B cell (primary cell): ENCODE data around the gene TSPO. TPM values are rescaled to one million over a fixed set of nuclear protein-coding genes. Genes with fewer than 3 reads are reported as not detected.

Source experiments
- ATAC-seq: fragments of 200-7000 bp; cut with Tn5 transposase; one replicate; pipeline ENCODE4 v1.10.0; 2021; ENCODE audit warnings: low read depth, mild to moderate bottlenecking, moderate number of reproducible peaks, moderate library complexity
- CTCF ChIA-PET: fragments of 350-600 bp; sonication (Branson Sonifier 250); formaldehyde crosslinking; loops from one replicate; lab custom pipeline; 2021; ENCODE audit warnings: antibody characterized with exemption, inconsistent platforms; lab: Charles Lee
- POLR2A ChIA-PET: fragments of 350-600 bp; sonication (Branson Sonifier 250); formaldehyde crosslinking; loops from one replicate; lab custom pipeline; 2021; ENCODE audit warnings: antibody characterized with exemption; lab: Charles Lee
- DNase-seq: peaks from one replicate; pipeline ENCODE4 v3.0.0; 2013
- H2AFZ ChIP-seq: 2 replicates; pipeline ENCODE4 v1.6.1; 2012; ENCODE audit warnings: mild to moderate bottlenecking, low read depth, low read length; ENCODE audit not compliant: insufficient read depth, poor library complexity, severe bottlenecking
- H3K27ac ChIP-seq, 2 donors: 1 replicate in 1 of 2; 2 replicates in 1 of 2; pipeline ENCODE4 v1.5.1; 2012 to 2013; ENCODE audit warnings: low read length in 2 of 2, mild to moderate bottlenecking in 2 of 2, moderate library complexity in 1 of 2
- H3K27me3 ChIP-seq, 4 experiments: fragments of 200-600 bp in 1 of 4; sonication (generic) in 1 of 4; replicated peaks in 1 of 4; 1 replicate in 2 of 4; 2 replicates in 2 of 4; pipeline versions ENCODE4 v1.6.1 to v1.7.0; 2013 to 2016; ENCODE audit warnings: low read length in 3 of 4, mild to moderate bottlenecking in 2 of 4, mixed read lengths in 1 of 4, moderate library complexity in 1 of 4; ENCODE audit not compliant: insufficient read depth in 4 of 4, control insufficient read depth in 3 of 4; ENCODE audit errors: control extremely low read depth in 1 of 4
- H3K36me3 ChIP-seq, 2 experiments: replicated peaks in 1 of 2; 1 replicate in 1 of 2; 2 replicates in 1 of 2; pipeline versions ENCODE4 v1.6.1 to v1.7.1; 2013; ENCODE audit warnings: low read length in 1 of 2; ENCODE audit not compliant: insufficient read depth in 2 of 2, control insufficient read depth in 1 of 2; ENCODE audit errors: control extremely low read depth in 1 of 2, extremely low read depth in 1 of 2
- H3K4me1 ChIP-seq, 2 donors: fragments of 200-600 bp in 1 of 2; sonication (generic) in 1 of 2; 1 replicate in 1 of 2; 2 replicates in 1 of 2; pipeline versions ENCODE4 v1.5.1 to v1.6.1; 2013 to 2017; ENCODE audit warnings: low read length in 2 of 2; ENCODE audit not compliant: control insufficient read depth in 2 of 2, insufficient read depth in 2 of 2
- H3K4me2 ChIP-seq: replicated peaks from 2 replicates; pipeline ENCODE3; 2012; ENCODE audit warnings: mild to moderate bottlenecking, low read depth, low read length; ENCODE audit not compliant: poor library complexity, severe bottlenecking
- H3K4me3 ChIP-seq, 5 experiments: fragments of 200-600 bp in 1 of 5; sonication (generic) in 1 of 5; 1 replicate in 3 of 5; 2 replicates in 2 of 5; pipeline versions ENCODE4 v1.5.1 to v1.7.0; 2011 to 2016; ENCODE audit warnings: low read length in 4 of 5, mild to moderate bottlenecking in 4 of 5, low read depth in 2 of 5, control low read depth in 1 of 5, moderate library complexity in 1 of 5; ENCODE audit not compliant: insufficient read depth in 1 of 5; ENCODE audit errors: control extremely low read depth in 1 of 5, extremely low read depth in 1 of 5
- H3K79me2 ChIP-seq: fragments of 200-600 bp; sonication (generic); one replicate; pipeline ENCODE4 v1.6.0; 2016; ENCODE audit warnings: low read length; ENCODE audit not compliant: control insufficient read depth, insufficient read depth
- H3K9ac ChIP-seq: fragments of 200-600 bp; sonication (generic); 2 replicates; pipeline ENCODE4 v1.6.1; 2017; ENCODE audit warnings: mild to moderate bottlenecking, low read length, moderate library complexity
- H3K9me3 ChIP-seq, 3 donors: one replicate each; pipeline versions ENCODE4 v1.6.1 to v1.7.1; 2013; ENCODE audit warnings: low read length in 2 of 3; ENCODE audit not compliant: control insufficient read depth in 2 of 3, insufficient read depth in 1 of 3; ENCODE audit errors: control extremely low read depth in 1 of 3
- H4K20me1 ChIP-seq: 2 replicates; pipeline ENCODE4 v1.6.0; 2012; ENCODE audit warnings: mild to moderate bottlenecking, low read length; ENCODE audit not compliant: insufficient read depth, control insufficient read depth, poor library complexity, severe bottlenecking
- H3K27ac Mint-ChIP-seq: one replicate; pipeline ENCODE4 v1.8.0; 2021; ENCODE audit warnings: mixed read lengths
- H3K27me3 Mint-ChIP-seq: one replicate; pipeline ENCODE4 v1.8.0; 2021; ENCODE audit warnings: mixed read lengths
- H3K4me1 Mint-ChIP-seq: one replicate; pipeline ENCODE4 v1.8.0; 2021; ENCODE audit warnings: mixed read lengths
- H3K4me3 Mint-ChIP-seq: one replicate; pipeline ENCODE4 v1.8.0; 2021; ENCODE audit warnings: mixed read lengths
- H3K9me3 Mint-ChIP-seq: one replicate; pipeline ENCODE4 v1.8.0; 2022; ENCODE audit warnings: mixed read lengths; ENCODE audit not compliant: insufficient read depth
- CTCF ChIP-seq: fragments of 200-600 bp; IDR thresholded peaks from one replicate; pipeline ENCODE4 v1.8.0; 2022; ENCODE audit warnings: antibody characterized with exemption, mild to moderate bottlenecking
- EZH2 ChIP-seq: IDR thresholded peaks from 2 replicates; pipeline ENCODE4 v1.6.1; 2012; ENCODE audit warnings: borderline replicate concordance, low read depth, mild to moderate bottlenecking, moderate library complexity, low read length; ENCODE audit not compliant: insufficient read depth, poor library complexity, severe bottlenecking
- WGBS: methylation state at CpG from one replicate; pipeline ENCODE4 v1.1.5; 2013; ENCODE audit warnings: missing lambda C conversion rate; ENCODE audit not compliant: insufficient coverage; 5-methylcytosine and 5-hydroxymethylcytosine counted together
- intact Hi-C: fragments of 100-400 bp; cut with micrococcal nuclease; formaldehyde crosslinking; loops from one replicate; pipeline ENCODE4 v1.10.0; 2022
- polyA plus RNA-seq: library from polyadenylated mRNA; depleted of rRNA; stranded (reverse); fragments of >200 nt; gene quantifications from 2 replicates; pipeline ENCODE4 v1.2.3, GENCODE V29; 2012
- total RNA-seq, 2 donors: library from RNA; stranded (reverse); fragments of 120-200 nt in 1 of 2; gene quantifications; 1 replicate in 1 of 2; 2 replicates in 1 of 2; pipeline versions ENCODE4 v1.2.3 to v1.2.4, GENCODE V29; 2013 to 2022

TSPO gene
- total and polyA plus RNA-seq, 2 donors (not counting 1 experiment from before 2014, with no cell fraction given) = 54.9 to 94.2 TPM

- ChIA-PET CTCF (interaction anchor here (1.2 kb wide), 2 partner anchors 17 to 38 kb away, joined by 3 to 4 read pairs; no protein-coding TSS in a partner anchor), POLR2A (interaction anchor here (0.6 to 1.5 kb wide), 6 partner anchors 35 to 791 kb away, joined by 3 to 4 read pairs (median 3); partner anchors contain the start of genes MCAT and TSPO)
- Histone ChIP-seq H4K20me1 (peaks cover 12% of the 10 kb centered on the region), H3K9me3 (peaks cover 1 to 9% (median 3%) of the 10 kb centered on the region in 3 donors), H3K9ac (peak within 1 kb of the TSS; percentile 75), H3K4me1 (peaks cover 14 to 19% of the 10 kb centered on the region in 2 donors), H3K79me2 (peaks cover 26% of the 10 kb centered on the region), H3K27ac (peak within 1 kb of the TSS; percentile 95 to 98), H2AFZ (peak within 1 kb of the TSS; percentile 88), H3K27me3 (peaks cover 0 to 11% (median 0%) of the 10 kb centered on the region in 4 experiments), H3K4me2 (peak within 1 kb of the TSS; percentile 86), H3K36me3 (peaks cover 0 to 4% of the 10 kb centered on the region in 2 experiments), H3K4me3 (peak within 1 kb of the TSS; percentile 58 to 71 (median 61))
- intact Hi-C loops = loop anchor here (1.0 to 5.0 kb wide), 3 partner anchors 34 to 771 kb away; partner anchors contain the start of gene SAMM50
- Mint-ChIP-seq H3K9me3 (peaks cover 2% of the 10 kb centered on the region), H3K4me1 (peaks cover 18% of the 10 kb centered on the region), H3K27me3 (peaks cover 3% of the 10 kb centered on the region), H3K4me3 (peak within 1 kb of the TSS; percentile 88), H3K27ac (peak within 1 kb of the TSS; percentile 96)
- ATAC-seq (peak; percentile 59), DNase-seq (peak; percentile 85)
- TF ChIP-seq EZH2 (no peak), CTCF (no peak)
- under 1% methylated on average over 57 of the region's 87 CpGs for WGBS
These were observed 35.2 kb downstream of the TSPO start, which contains the start of gene TTLL12 for GRCh38 chr22:43186272-43187170. Gene TTLL12, minus strand, starts transcription at chr22:43187134. Its CDS starts 65 bp downstream, at chr22:43187069.
